Limb (tissue), 2 donors: Measurements from ENCODE around the gene RPP25L.

Experiments used
- DNase-seq, 2 donors: peaks; one replicate each; pipeline ENCODE4 v3.0.0-alpha.2; 2016; ENCODE audit errors: extremely low spot score in 2 of 2

Gene RPP25L

GRCh38 chr9:34568774-34569173 lies 43.1 kb downstream of the RPP25L start:
- no peak for DNase-seq

DNA sequence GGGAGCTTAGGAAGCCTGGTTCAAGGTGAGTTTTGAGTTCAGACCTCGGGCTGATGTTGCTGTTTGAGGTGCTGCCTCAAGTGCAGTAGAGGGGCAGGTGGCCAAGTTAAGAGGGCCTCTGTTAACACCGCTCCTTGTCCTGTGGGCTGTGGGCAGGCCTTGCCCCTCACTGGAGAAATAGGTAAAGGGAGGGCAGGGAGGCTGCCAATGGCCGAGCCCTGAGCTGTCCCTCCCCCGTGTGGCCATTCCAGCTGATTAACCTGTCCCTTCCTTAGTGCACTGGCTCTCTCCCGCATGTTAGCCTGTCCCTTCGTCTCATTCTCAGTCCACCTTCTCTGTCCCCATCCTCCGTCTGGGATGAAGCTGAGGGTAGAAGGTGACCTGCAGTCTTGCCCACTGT lies 43.8 kb downstream of the RPP25L start:
- no peak for DNase-seq

- no peak for DNase-seq
These were observed 44.9 kb downstream of the RPP25L start for GRCh38 chr9:34566972-34567371.

DNA sequence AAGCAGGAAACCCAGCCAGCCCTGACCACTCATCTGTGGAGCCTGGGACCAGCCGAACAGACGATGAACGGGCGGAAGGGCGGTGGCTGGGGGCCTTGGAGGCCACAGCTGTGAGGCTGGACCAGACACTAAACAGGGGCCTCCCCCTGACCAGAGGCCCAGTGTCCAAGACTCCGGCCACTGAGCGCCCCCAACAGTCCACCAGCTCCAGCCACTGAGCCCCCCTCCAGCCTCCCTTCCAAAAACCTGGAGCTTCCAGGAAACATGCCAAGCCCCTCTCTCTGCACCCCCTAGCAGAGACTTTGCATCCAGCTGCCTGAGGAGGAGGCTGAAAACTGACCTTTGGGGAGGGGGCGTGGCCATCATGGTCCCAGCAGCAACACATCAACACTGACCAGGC lies 45.6 kb downstream of the RPP25L start:
- no peak for DNase-seq

- no peak for DNase-seq
These were observed 46.0 kb downstream of the RPP25L start for GRCh38 chr9:34565856-34566255.

DNA sequence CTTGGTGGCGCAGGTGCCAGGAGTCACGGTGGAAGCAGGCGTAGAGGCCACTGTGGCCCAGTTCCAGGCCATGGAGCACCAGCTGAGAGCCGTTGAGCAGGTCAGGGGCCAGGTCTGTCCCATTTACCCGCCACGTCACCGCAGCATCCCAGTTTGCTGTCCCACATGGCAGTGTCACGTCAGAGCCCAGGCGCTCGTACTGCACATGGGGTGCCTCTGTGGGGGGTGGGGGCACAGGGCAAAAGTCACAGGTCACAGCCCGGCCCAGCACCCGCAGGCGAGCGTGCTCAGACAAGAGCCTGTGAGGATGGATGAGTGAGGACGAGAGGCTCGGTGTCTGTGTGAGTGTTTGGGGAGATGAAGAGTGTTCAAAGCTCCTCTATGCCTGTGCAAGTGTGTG lies 47.3 kb downstream of the RPP25L start:
- no peak for DNase-seq

GRCh38 chr9:34563262-34563661 lies 48.6 kb downstream of the RPP25L start:
- DNase-seq = no peak

- no peak for DNase-seq
These were observed 49.7 kb downstream of the RPP25L start for GRCh38 chr9:34562135-34562745.

GRCh38 chr9:34560599-34561214 lies 51.2 kb downstream of the RPP25L start:
- DNase-seq = no peak
